ENCODE results near the gene PCSK5. TPM values are rescaled to one million over a fixed set of nuclear protein-coding genes. Genes with fewer than 3 reads are reported as not detected.
A peak's percentile ranks its signal among the peaks of the same experiment; 100 is the strongest.

The PCSK5 gene
- total RNA-seq, 1 experiment from 2014 or later = 7.5 TPM

- Histone ChIP-seq H3T11ph (ENCODE audit: low read length) (no peak overlapping the region), H3K18ac (ENCODE audit: insufficient read length, low read depth, low read length) (no peak overlapping the region), H2BK5ac (ENCODE audit: insufficient read length, low read length) (no peak overlapping the region), H4K8ac (replicated peaks; ENCODE audit: insufficient read length, low read depth, low read length) (no peak overlapping the region), H3K14ac (ENCODE audit: insufficient read depth, low read length) (no peak overlapping the region), H4K20me1 (ENCODE audit: control insufficient read depth, insufficient read depth, insufficient read length) (no peaks in the 10 kb centered on the region), H3K4me1 (ENCODE audit: insufficient read depth, low read length) (no peaks in the 10 kb centered on the region; the same call in 1 of the 2 replicates), H4K91ac (ENCODE audit: insufficient read length, low read depth, low read length) (no peak overlapping the region), H3K9me3 (ENCODE audit: control insufficient read depth, low read depth, low read length) (no peaks in the 10 kb centered on the region), H2AK5ac (ENCODE audit: insufficient read length, low read length) (no peak overlapping the region), H2BK15ac (ENCODE audit: low read depth, low read length) (no peak overlapping the region), H3K79me1 (ENCODE audit: insufficient read depth, low read depth, low read length, poor library complexity, severe bottlenecking) (no peaks in the 10 kb centered on the region), H3K23me2 (ENCODE audit: insufficient read length, low read depth, low read length, poor library complexity, severe bottlenecking) (no peaks in the 10 kb centered on the region), H2BK20ac (ENCODE audit: low read depth, low read length, poor library complexity, severe bottlenecking) (peak overlapping the region; percentile 26), H3K4me2 (ENCODE audit: insufficient read depth, insufficient read length, low read length) (no peak overlapping the region), H2AFZ (ENCODE audit: low read length) (no peak overlapping the region), H3K79me2 (ENCODE audit: insufficient read depth, low read length) (no peaks in the 10 kb centered on the region), H3K56ac (ENCODE audit: insufficient read length, low read depth, low read length) (no peak overlapping the region), H3K9ac (ENCODE audit: extremely low read depth, insufficient read length, low read length) (no peak overlapping the region), H2BK12ac (ENCODE audit: insufficient read length, low read depth, low read length) (no peak overlapping the region), H2BK120ac (ENCODE audit: low read depth, low read length, poor library complexity, severe bottlenecking) (no peak overlapping the region), H4K5ac (ENCODE audit: insufficient read length, low read depth, low read length) (no peak overlapping the region), H3K27ac (ENCODE audit: insufficient read length, low read depth, low read length) (no peak overlapping the region), H3K23ac (ENCODE audit: insufficient read length, low read depth, low read length) (no peak overlapping the region), H3K4ac (ENCODE audit: low read depth, low read length) (no peak overlapping the region), H3K27me3 (ENCODE audit: insufficient read depth, low read length) (no peaks in the 10 kb centered on the region)
- no peaks in the 10 kb centered on the region for H3K36me3 Mint-ChIP-seq (ENCODE audit: insufficient read depth in 1 of 3, low read depth in 3 of 3)
- peak overlapping the region in 2 of 3 experiments; percentile 1 to 66; a peak in 1 of 7 replicates for H3K27ac Mint-ChIP-seq
- no peaks in the 10 kb centered on the region for H3K9me3 Mint-ChIP-seq
- TF ChIP-seq CTCF (conservative IDR thresholded peaks at IDR 0.05) = no peak
- no peak overlapping the region for H3K4me3 Mint-ChIP-seq
- WGBS (ENCODE audit: extremely low coverage, insufficient read length, low lambda C conversion rate) = no CpG with 5 or more reads among the region's 9 CpGs
- H3K4me1 Mint-ChIP-seq = peaks cover 10 to 11% of the 10 kb centered on the region in 2 experiments
- H3K27me3 Mint-ChIP-seq (ENCODE audit: low read depth) = no peaks in the 10 kb centered on the region
- no peak for DNase-seq
Measured at GRCh38 chr9:76218886-76219445, 328.5 kb downstream of the PCSK5 start.

Measured in H9 (cell line).